ENCODE results near the gene CRYBG1. TPM values are rescaled to one million over a fixed set of nuclear protein-coding genes. Genes with fewer than 3 reads are reported as not detected.

CRYBG1 gene
- total RNA-seq, 1 experiment from 2014 or later, result 10.1 TPM

GRCh38 chr6:106473812-106474211 is 113.3 kb downstream of the CRYBG1 start (continued):
- TF ChIP-seq TEAD1 (CRISPR knock-in tag; IDR thresholded peaks at IDR 0.05), result no peak
- TF ChIP-seq ZMAT4 (CRISPR knock-in tag; IDR thresholded peaks at IDR 0.05), result no peak
- no peak for TF ChIP-seq PREB (CRISPR knock-in tag; IDR thresholded peaks at IDR 0.05; ENCODE audit: borderline replicate concordance)

- Mint-ChIP-seq H3K4me3 (no peak overlapping the region), H3K27me3 (ENCODE audit: low read depth) (no peaks in the 10 kb centered on the region), H3K36me3 (no peaks in the 10 kb centered on the region), H3K27ac (no peak overlapping the region), H3K4me1 (no peaks in the 10 kb centered on the region), H3K9me3 (no peaks in the 10 kb centered on the region)
- TF ChIP-seq NFYB (CRISPR knock-in tag; conservative IDR thresholded peaks at IDR 0.05; ENCODE audit: low read depth) (no peak), ZNF263 (CRISPR knock-in tag; IDR thresholded peaks at IDR 0.05; ENCODE audit: low read depth) (no peak), RORB (CRISPR knock-in tag; IDR thresholded peaks at IDR 0.05) (no peak), MXD4 (CRISPR knock-in tag; IDR thresholded peaks at IDR 0.05; ENCODE audit: borderline replicate concordance) (no peak), OVOL2 (CRISPR knock-in tag; IDR thresholded peaks at IDR 0.05; ENCODE audit: borderline replicate concordance) (no peak), ZNF281 (CRISPR knock-in tag; IDR thresholded peaks at IDR 0.05) (no peak), CREM (CRISPR knock-in tag; IDR thresholded peaks at IDR 0.05) (no peak), TEAD1 (CRISPR knock-in tag; IDR thresholded peaks at IDR 0.05) (no peak), NR2C2 (CRISPR knock-in tag; IDR thresholded peaks at IDR 0.05) (no peak), ZNF396 (CRISPR knock-in tag; IDR thresholded peaks at IDR 0.05; ENCODE audit: borderline replicate concordance) (no peak), FOXK1 (CRISPR knock-in tag; IDR thresholded peaks at IDR 0.05) (no peak), CDX4 (CRISPR knock-in tag; IDR thresholded peaks at IDR 0.05; ENCODE audit: borderline replicate concordance) (no peak), SOX15 (CRISPR knock-in tag; IDR thresholded peaks at IDR 0.05) (no peak), MAX (CRISPR knock-in tag; IDR thresholded peaks at IDR 0.05) (no peak), TCF7 (CRISPR knock-in tag; IDR thresholded peaks at IDR 0.05; ENCODE audit: low read depth) (no peak), PRRX2 (CRISPR knock-in tag; IDR thresholded peaks at IDR 0.05) (no peak)
- ChIA-PET POLR2A (no interaction called here), CTCF (no interaction called here)
- ATAC-seq (no peak), DNase-seq (ENCODE audit: low spot score) (no peak)
These were observed 113.9 kb downstream of the CRYBG1 start for GRCh38 chr6:106474466-106474865.

GRCh38 chr6:106475284-106475683 is 114.8 kb downstream of the CRYBG1 start:
- ATAC-seq, result no peak

More at GRCh38 chr6:106475284-106475683, 114.8 kb downstream of the CRYBG1 start:
- Mint-ChIP-seq H3K9me3 (no peaks in the 10 kb centered on the region), H3K4me1 (no peaks in the 10 kb centered on the region), H3K27ac (no peak overlapping the region), H3K27me3 (ENCODE audit: low read depth) (no peaks in the 10 kb centered on the region), H3K4me3 (no peak overlapping the region), H3K36me3 (no peaks in the 10 kb centered on the region)
- TF ChIP-seq EMX1 (CRISPR knock-in tag; IDR thresholded peaks at IDR 0.05) (no peak), MXD4 (CRISPR knock-in tag; IDR thresholded peaks at IDR 0.05; ENCODE audit: borderline replicate concordance) (no peak), ERG (CRISPR knock-in tag; IDR thresholded peaks at IDR 0.05) (no peak), USF1 (CRISPR knock-in tag; IDR thresholded peaks at IDR 0.05) (no peak), CTCF (IDR thresholded peaks at IDR 0.05) (no peak)
- DNase-seq (ENCODE audit: low spot score), result no peak
- ChIA-PET CTCF (no interaction called here), POLR2A (no interaction called here)

Measured in WTC11 (cell line).